ENCODE data around the gene FAM24B.
"Not testable (repeated sequence)": the region's sequence is repeated elsewhere in the genome, so short reads cannot be mapped to it uniquely, and the experiment has no call there.

FAM24B gene

DNA sequence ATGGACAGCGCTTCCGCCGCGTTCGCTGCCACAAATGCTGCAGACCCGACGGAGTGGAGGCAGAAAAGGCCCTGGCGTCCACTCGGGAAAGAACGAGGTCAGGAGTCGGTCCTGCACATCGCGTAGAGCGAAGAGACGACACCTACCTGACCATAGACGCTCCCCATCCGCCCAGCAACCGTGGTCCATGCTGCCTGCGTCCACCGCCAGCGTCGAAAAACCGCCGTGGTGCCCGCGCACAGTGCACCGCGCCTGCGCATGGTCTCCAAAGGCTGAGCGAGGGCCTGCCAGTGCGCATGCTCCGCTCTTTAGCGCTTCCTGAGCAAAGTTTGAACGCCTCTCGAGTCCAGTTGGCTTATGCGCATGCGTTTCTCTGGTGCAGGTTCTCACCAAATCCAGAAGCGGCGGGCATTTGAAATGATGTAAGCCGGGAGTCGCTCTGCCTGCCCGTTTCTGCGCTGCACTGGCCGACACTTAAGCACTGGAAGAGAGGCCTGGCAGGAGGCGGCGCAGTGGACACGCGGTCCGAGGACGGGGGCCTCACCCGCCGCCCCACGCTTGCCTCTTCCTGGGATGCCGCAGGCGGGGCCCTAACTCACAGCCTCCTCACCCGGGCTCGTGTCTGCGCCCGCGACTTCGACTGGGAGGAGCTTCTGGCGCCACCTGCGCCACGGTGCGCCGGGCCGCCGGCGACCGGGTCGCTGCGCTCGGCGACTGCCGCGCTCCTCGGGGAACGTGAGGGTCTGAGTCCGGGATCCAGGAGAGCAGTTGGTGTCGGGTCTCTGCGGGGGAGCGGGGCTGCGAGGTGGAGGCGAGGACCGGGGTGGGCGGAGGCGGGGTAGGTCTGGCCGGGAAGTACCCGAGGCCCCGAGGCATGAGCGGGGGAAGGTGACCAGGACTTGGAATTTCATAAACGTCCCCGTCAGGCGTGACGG, at the start of gene FAM24B:
Gene FAM24B, minus strand, starts transcription at position 243 of the 935 bp plus-strand sequence. CDS start 29,066 bp downstream, outside the sequence.
- DNase-seq, result peak; percentile 94 to 95

DNA sequence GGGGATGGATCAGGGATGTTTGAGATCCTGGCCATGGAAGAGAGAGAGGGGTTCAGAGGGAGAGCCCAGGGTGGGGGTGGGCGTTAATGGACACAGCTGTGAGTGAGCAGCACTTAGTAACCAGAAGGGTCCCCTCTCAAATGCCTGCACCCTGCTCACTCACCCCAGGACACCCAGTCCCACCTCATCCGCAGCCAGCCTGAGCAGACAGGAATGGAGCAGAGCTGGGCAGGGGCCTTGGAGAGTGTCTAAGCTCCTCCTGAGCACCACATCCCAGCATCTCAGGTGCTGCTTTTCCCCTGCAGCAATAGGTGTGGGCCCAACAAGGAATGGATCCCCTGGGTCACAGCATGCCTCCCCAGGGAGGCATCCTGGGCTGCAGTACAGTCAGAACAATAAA, 36.3 kb upstream of the FAM24B start:
- no peak for DNase-seq

DNA sequence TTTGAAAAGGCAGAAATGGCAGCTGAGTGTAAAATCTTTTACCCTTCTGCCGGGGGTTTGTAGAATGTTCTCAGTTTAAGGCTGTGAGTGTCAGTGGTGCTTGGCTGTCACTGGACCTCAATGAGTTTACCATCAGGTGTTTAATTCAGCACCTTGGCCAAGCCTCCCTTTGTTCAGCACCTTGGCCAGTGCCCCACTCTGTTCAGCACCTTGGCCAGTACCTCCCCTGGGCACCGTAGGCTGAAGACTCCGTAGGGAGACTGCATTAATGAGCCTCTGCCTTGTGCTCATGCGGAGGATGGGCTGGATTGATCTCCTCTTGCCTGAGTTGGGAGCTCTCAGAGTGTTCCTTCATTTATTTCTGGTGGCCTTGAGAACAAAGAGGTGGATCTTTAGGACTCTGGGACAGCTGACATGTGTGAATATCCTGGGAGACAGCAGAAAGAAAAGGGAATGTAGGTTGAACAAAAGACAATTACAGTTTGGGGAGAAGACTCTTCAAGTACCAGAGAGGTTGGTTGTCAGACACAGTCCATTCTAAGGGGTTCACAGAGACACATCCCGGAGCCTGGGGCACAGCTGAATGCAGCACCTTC, 32.6 kb upstream of the FAM24B start:
- peak; percentile 3 to 38 for DNase-seq

DNA sequence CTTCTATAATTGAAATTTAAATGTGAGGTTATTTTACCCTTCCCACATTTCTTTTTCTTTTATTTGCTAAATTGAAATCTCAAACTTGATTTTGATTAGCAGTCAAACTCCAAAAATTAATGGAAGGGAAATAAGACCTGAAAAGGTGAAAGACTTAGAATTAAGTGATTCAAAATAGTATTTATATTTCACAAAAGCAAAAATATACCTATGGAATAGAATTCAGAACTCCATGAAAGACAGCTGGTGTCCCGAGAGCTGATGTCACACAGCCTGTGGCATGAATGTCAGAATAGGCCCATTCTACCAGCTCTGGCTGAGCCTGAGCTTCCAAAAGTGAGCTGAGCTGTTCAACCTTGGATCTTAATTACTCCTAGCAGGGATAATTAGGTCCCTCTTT, 30.9 kb upstream of the FAM24B start, which contains the start of gene FAM24A:
Gene FAM24A, plus strand, starts transcription at position 301 of the 400 bp plus-strand sequence. CDS start 1,025 bp downstream, outside the sequence.
- no peak for DNase-seq

- DNase-seq, result not testable (repeated sequence)
Measured at GRCh38 chr10:122903861-122904260, 24.5 kb upstream of the FAM24B start.

DNA sequence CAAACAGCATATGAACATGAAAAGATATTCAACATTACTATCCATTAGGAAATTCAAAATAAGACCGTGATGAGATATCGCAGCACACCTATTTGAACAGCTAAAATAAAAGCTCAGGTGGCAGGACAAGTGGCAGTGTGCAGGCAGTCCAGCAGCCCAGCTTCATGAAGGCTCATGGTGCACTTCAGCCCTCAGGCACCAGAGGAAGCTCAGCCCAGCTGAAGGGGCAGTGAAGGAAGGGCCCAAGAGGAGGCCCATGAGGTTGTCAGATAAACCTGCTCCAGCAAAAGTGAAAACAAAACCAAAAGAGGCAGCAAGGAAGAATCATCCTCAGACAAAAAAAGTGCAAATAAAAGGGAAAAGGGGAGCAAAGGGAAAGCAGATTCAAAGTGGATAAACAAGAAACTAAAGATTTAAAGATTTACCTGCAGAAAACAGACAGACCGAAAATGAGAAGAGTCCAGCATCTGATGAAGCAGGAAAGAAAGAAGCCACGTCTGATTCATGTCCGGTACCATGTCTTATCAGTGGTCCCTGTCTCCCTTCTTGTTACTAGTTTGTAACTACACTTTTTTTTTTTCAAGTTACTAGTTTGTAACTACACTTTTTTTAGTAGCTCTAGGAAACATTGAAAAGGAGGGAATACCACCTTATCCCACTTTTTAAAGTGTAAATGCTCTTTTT, 15.0 kb upstream of the FAM24B start:
- no peak for DNase-seq

DNA sequence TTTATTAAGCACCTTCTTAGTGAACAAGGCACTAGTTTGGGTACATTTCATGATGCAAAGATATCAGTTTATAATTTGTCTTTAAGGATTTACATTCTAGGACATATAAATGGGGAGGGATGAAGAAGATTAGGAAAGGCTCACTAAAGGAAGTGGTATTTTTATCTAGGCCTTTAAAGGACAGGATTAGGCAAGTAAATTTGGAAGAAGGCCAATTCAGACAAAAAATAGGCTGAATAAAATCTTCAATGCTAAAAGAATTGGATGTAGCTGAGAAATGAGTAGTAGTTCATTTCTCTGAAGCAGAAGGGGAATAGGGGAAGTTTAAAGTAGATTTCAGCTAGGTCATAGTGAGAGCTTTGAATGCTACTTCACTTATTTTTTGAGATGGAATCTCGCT, 4.8 kb upstream of the FAM24B start:
- no peak for DNase-seq

GRCh38 chr10:122882766-122883165, 3.4 kb upstream of the FAM24B start:
- peak in 1 of 2 donors; percentile 16 for DNase-seq

DNA sequence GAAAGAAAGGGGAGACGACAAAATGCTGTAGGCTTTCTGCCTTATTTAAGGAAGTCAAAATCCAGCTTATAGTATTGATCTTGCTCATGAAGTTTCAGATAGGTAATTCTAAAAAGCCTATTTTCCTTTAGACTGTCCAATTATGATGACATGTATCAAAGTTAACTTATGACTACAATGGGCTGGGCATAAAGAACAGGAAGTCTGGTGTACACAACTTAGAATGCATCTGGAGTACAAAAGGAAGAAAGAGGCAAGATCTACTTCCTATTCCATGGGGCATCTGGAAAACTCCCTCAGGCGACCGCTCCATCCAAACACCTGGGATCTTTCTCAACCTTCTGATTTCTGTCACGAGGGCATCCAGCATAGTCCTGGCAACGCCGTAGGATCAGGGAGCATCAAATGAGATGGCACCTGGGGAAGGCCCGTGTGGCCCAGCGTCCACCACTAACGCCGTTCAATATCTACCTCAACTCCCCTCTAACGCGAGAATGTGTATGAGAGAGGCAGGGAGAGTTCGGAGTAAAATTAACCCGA, 512 bp downstream of the FAM24B start:
- peak in 1 of 2 donors; percentile 39 for DNase-seq

GRCh38 chr10:122877264-122877663, 2.1 kb downstream of the FAM24B start:
- peak; percentile 13 to 45 for DNase-seq

DNA sequence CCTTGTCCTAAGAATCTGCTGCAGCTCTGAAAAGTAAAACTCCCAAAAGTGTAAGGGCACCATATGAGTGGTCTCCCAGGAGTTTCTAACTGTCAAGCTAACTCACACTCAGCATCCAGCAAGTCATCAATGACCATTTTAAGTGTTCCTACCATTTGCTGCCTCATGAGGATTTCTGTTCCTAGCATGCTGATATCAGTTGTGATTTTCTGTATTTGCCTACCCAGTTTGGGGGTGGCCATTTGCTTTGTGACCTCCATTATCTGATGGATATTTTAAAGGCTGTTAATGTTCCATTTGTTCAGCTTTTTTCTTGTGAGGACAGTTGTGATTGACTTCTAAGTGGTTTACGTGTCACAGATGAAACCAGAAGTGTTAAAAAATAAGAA, 2.9 kb downstream of the FAM24B start:
- DNase-seq, result no peak

DNA sequence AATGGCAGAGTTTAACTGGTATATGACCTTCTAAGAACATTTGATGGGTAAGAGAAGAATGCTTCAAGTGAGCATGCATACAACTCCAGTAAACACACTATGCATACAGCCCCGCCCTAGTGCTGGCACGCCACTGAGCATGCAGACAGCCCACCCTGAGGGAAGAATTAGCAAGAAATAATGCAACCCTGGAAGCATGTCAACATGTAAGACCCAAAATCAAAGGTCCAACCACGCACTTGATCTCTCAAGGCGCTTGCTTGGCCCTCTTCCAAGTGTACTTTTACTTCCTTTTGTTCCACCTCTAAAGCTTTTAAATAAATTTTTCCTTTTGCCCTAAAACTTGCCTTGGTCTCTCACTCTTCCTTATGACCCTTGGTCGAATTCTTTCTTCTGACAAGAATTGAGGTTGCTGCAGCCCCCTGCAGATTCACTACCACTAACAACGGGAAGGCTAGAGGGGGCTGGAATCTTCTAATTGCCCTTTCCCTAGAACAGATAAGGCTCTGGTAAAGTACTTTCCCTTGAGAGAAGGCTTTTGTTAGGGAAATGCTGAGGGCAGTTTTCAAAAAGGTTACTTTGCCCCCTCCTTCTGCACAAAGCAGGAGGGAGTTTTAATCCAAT, 3.4 kb downstream of the FAM24B start:
- no peak for DNase-seq

- not testable (repeated sequence) for DNase-seq
Measured at GRCh38 chr10:122871947-122872346, 7.4 kb downstream of the FAM24B start.

DNA sequence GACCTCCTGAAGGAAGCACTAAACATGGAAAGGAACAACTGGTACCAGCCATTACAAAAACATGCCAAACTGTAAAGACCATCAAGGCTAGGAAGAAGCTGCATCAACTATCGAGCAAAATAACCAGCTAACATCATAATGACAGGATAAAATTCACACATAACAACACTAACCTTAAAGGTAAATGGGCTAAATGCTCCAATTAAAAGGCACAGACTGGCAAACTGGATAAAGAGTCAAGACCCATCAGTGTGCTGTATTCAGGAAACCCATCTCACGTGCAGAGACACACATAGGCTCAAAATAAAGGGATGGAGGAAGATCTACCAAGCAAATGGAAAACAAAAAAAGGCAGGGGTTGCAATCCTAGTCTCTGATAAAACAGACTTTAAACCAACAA, 10.6 kb downstream of the FAM24B start:
- DNase-seq, result not testable (repeated sequence)

DNA sequence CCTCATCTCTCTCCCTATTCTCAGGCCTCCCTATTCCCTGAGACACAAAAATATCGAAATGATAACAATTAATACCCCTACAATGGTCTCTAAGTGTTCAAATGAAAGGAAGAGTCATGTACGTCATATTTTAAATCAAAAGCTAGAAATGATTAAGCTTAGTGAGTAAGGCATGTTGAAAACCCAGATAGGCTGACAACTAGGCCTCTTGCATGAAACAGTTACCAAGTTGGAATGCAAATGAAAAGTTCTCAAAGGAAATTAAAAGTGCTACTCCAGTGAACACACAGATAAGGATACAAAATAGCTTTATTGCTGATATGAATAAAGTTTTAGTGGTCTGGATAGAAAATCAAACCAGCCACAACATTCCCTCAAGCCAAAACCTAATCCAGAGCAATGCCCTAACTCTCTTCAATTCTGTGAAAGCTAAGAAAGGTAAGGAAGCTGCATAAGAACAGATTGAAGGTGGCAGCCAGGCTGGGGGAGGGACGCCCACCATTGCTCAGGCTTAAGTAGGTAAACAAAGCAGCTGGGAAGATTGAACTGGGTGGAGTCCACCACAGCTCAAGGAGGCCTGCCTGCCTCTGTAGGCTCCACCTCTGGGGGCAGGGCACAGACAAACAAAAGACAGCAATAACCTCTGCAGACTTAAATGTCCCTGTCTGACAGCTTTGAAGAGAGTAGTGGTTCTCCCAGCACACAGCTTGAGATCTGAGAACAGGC, 12.5 kb downstream of the FAM24B start:
- DNase-seq, result not testable (repeated sequence)

DNA sequence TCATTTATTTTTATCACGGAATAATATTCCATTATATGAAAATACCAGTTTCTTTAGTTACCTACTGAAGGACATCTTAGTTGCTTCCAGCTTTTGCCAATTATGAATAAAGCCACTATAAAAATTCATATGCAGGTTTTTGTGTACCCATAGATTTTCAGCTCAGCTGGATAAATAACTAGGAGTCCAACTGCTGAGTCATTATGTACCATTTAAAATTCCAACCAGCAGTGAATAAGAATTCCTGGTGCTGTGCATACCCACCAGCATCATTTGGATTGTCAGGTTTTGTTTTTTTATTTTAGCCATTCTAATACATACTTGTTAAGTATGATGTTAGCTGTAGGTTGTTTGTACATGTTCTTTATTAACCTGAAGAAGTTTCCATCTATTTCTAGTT, 14.5 kb downstream of the FAM24B start:
- DNase-seq, result no peak

- DNase-seq, result no peak
Measured at GRCh38 chr10:122864194-122864592, 15.2 kb downstream of the FAM24B start.

DNA sequence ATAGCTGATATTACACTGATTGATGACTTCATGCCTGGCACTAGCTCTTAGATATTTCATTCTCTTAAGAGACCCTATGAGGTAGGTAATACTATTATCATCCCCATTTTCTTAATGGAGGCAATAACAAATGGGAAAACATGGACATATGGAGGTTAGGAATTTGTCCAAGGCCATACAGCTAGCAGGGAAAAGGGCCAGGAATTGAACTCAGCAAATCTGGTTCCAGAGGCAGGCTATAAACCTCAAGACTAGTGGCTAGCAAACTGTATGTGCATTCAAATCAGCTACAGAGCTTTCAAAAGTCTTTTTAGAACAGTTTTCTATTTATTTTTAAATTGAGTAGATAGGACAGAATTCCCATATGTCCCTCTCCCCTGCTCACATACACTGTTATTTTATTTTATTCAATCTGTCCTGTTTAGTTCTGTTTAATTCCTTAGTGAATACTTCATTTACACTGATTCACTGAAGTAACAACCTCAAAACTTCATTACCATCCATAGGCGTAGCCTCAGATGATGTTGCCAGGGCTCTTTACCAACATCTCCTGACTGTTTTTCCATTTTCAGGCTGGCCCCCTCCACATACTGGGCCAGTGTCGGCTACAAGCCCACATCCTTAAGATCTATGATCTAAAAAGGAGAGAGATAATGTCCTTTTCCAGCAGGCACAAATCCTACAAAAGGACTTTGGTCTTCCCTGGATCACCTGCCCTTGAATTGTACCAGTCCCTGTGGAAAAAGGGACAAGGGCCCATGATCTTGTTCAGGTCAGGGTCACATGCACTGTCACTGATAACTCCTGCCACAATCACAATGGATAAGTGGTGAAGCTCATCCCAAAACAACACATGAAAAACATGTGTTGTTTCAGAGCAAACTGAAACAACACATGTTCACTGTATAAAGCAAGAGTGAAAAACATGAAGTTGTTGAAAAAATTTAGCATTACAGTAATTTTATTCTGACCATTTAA, 15.9 kb downstream of the FAM24B start:
- no peak for DNase-seq

DNA sequence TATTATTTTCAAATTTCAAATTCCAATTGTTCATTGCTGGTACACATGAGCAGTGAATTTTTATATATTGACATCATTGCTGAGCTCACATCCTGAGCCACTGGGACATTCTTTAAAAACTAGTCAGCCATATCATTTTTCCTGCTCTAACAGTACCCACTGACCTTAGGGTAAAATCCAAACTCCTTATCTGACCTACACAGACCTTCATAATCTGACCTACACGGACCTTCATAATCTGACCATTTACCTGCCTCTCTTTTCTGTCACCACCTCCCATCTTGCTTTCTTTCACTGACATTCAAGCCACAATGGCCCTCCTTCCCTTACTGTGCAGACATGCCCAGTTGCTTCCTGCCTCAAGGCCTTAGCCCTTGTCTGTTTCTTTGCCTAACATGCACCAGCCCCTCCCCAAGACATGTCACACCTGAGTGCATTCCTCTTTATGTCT, 17.6 kb downstream of the FAM24B start:
- no peak for DNase-seq

- no peak for DNase-seq
Measured at GRCh38 chr10:122859527-122859926, 19.9 kb downstream of the FAM24B start.

DNA sequence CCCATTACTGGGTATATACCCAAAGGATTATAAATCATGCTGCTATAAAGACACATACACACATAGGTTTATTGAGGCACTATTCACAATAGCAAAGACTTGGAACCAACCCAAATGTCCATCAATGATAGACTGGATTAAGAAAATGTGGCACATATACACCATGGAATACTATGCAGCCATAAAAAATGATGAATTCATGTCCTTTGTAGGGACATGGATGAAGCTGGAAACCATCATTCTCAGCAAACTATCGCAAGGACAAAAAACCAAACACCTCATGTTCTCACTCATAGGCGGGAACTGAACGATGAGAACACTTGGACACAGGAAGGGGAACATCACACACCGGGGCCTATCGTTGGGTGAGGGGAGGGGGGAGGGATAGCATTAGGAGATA, 21.3 kb downstream of the FAM24B start:
- not testable (repeated sequence) for DNase-seq

Measured in inflammatory macrophage treated with lipopolysaccharide for 1 hour (primary cell).